ENCODE measurements around the gene GLI3. TPM values are rescaled to one million over a fixed set of nuclear protein-coding genes. Genes with fewer than 3 reads are reported as not detected.
A peak's percentile ranks its signal among the peaks of the same experiment; 100 is the strongest.

Gene GLI3
- total RNA-seq, 1 donor from 2014 or later, result 15.0 TPM

DNA sequence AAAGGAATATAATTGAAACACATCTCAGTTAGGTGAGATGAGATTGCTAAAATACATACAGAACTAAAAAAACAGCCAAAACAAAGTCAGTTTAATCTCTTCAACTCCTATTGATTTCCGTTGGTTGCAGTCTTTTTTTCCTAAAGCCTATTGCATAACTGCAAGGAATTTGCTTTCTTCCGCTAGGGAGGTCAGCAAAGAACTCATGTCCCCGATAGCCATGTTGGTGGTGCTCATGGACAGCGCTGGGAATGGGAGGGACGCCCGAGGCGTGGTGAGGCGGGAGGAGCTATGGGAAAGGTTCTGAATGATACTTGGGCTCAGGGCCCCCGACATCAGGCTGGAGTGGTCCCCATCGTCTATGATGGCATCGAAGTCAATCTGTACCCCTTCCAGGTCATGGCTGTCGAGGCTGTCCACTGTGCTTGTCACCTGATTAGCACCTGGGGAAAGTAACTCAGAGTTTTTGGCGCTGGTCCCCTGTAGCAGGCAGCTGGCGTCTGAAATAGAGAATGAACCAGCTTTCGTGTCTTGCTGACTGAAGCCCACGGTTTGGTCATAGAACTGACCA is 272.7 kb downstream of the GLI3 start:
- ATAC-seq, result no peak

GRCh38 chr7:41956705-41957104 is 280.3 kb downstream of the GLI3 start:
- peak; percentile 28 for ATAC-seq

- ATAC-seq, result peak; percentile 87
These were observed 280.9 kb downstream of the GLI3 start for GRCh38 chr7:41955893-41956675.

DNA sequence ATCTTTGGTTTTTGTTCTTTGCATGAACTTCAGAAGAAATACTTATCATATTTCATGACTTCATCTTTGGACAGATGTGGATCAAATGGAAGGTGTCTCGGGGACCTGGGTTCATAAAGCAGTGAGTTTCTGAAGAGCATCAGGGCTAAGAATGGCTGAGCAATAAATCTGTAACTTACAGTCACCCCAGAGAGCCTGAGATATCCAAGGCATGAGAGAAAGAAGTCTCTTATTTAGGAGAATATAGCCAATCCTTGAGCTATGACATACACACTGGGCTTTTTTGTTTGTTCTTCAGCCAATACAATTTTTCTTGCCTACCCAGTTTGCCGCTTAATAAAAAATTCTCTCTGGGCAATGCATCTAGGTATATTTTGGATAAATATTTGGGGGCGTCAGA is 281.6 kb downstream of the GLI3 start:
- ATAC-seq, result no peak

- no peak for ATAC-seq
These were observed 282.0 kb downstream of the GLI3 start for GRCh38 chr7:41954976-41955375.

GRCh38 chr7:41948503-41948902 is 288.5 kb downstream of the GLI3 start:
- no peak for ATAC-seq

GRCh38 chr7:41943094-41943577 is 293.9 kb downstream of the GLI3 start:
- ATAC-seq, result peak; percentile 83

- ATAC-seq, result no peak
These were observed 294.4 kb downstream of the GLI3 start for GRCh38 chr7:41942468-41943093.

GRCh38 chr7:41940760-41941343 is 296.2 kb downstream of the GLI3 start:
- ATAC-seq, result peak; percentile 83

DNA sequence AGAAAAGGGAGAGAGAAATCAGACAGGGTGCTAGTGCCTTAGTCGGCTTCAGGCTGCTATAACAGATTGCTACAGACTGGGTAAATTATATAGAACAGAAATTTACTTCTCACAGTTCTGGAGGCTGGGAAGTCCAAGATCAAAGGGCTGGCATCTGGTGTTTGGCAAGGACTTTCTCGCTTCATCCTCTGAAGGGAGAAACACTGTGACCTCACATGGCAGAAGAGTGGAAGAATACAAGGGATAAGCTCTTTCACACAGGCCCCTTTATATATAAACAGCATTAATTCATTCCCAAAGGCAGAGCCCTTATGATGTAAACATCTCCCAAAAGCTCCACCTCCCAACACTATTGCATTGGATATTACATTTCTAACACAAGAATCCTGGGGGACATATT is 298.6 kb downstream of the GLI3 start:
- ATAC-seq, result no peak

DNA sequence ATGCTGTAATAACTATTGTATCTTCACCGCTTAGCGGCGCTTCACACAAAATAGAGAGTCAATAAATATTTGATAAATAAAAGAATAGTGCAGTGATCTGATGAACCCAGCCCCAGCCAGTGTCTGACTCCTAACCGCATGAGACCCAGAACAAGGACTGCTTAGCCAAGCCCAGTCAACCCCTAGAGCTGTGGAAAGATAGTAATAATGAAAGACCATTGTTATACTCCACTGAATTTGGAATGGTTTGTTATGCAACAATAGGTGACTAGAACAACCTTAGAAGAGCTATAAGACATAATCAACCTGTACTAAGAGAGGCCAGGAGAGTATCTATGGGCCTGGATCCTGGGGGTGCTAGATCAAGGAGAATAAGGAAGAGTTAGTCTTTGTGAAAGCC is 303.6 kb downstream of the GLI3 start:
- ATAC-seq, result no peak

DNA sequence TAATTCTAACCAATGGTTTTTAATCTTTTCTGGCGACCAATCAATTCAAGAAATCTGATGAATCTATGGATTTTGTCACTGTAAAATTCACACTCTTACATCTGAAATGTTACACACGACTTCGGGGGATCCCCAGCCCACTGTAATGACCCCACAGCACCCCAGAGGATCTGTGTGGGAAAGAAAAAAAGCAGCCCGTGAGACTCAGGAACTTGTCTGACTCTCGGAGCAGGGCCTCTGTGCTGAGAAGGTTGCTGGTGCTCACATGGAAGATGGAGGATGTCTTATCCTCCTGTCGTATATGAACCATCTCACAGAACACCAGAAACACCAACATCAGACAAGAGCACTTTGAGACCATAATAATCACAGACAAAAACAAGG is 305.8 kb downstream of the GLI3 start:
- no peak for ATAC-seq

DNA sequence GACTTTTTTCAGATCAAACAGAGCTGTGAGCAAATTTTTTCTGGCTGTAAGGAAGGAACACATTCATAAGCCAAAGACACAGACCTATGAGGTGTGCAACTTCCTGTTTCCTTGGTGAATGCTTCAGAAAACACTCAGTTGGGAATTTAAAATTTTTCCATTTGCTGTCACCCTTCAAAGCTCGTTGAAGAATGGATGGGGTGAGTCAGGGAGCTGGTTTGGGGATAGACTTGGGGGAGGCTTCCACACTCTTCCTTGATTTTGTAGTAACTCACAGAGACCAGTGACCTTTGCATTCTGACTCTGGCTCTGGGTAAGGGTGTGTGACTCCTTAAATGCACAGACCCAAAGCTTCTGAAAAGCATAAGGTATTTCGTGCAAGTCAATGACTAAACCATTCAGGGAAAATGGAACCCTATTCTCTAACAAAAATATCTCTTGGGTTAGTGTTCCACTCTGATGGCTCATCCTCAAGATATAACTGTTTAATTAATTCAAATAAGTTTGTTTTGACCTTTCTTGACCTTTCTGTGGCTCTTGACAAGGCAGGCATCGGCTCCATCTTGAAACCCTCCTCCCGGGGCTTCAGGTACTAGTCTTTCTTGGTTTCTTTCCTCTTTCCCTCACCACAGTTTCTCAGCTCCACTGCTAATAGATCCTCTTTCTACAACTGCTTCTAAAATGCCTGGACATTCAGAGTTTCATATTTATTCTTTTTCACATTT is 306.3 kb downstream of the GLI3 start:
- no peak for ATAC-seq

GRCh38 chr7:41928781-41929180 is 308.2 kb downstream of the GLI3 start:
- ATAC-seq, result no peak

GRCh38 chr7:41928166-41928565 is 308.8 kb downstream of the GLI3 start:
- ATAC-seq, result no peak

DNA sequence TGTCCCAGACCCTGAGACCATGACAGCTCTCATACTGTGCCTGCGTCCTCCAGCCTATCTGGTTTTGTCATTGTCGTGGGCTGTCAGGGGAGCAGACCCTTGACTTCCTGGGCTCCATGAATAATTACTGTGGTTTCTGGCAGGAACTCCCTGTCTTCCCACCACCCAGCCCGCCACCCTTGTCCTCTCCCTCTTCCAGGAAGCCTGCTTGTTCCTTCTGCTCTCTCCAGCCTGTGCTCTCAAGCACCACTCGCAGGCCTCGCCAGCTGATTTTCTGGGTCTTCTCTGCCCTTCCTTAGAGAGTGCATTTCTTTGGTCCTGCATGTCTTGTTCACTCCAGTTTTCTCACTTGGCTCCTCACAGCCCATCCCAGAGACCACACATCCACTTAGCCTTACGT is 309.6 kb downstream of the GLI3 start:
- ATAC-seq, result no peak

DNA sequence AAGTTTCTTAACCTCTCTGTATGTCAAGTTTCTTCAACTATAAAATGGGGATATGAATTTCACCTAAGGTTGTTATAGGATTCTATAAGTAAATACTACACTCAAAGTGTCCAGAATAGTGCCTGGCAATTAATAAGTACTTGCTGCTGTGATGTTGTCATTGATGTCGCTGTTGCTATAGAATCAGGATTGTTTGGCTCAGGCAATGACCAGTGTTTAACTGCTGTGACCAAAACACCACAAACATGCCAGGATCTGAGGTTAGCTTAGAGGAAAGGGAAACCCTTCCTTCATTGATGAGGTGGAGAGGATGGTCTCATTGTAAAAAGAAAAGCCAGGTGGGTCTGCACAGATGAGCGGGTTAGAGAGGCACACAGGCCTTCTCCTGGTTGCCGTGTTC is 311.1 kb downstream of the GLI3 start:
- ATAC-seq, result no peak

GRCh38 chr7:41924796-41925195 is 312.2 kb downstream of the GLI3 start:
- no peak for ATAC-seq

GRCh38 chr7:41922373-41922772 is 314.6 kb downstream of the GLI3 start:
- no peak for ATAC-seq

DNA sequence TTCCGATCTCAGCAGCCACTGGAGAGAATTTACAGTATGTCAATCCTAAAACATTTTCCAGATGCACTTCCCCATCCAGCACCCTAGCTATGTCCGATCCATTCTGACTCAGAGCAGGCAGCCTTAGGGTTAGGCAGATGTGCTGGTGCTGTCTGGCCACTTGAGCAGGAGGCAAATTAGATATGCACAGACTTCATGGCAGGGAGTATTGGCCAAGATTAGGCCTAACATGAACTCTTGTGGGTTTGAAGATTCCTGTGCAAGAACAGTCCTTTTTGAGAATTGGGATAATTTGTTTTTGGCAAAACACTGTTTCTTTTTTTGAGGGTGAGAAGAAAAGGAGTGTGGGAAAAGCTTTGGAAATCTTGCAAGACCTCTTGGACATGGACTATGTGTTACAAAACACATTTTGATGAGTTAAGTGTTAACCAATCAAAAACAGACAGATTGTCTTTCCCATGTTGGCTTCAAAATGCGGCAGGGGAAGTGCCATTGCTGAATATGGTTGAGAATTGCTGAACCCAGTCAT is 315.5 kb downstream of the GLI3 start:
- no peak for ATAC-seq

DNA sequence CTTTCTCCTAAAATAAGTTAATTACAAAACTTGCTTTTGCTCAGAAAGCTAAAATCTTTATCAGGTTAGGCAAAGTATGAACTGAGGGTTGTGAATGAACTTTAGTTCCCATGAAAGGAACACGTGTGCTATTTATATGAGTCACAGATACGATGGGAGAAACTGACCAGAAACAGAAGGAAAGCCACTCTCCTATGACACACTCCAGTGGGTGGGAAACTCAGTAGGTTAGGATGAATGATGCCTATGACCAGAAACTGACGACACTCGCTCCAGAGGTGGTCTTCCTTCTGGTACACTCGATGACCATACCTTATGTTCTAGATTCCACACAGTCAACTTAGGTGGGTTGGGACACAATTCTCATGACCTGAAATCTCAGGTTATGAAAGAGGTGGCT is 318.4 kb downstream of the GLI3 start:
- ATAC-seq, result no peak

DNA sequence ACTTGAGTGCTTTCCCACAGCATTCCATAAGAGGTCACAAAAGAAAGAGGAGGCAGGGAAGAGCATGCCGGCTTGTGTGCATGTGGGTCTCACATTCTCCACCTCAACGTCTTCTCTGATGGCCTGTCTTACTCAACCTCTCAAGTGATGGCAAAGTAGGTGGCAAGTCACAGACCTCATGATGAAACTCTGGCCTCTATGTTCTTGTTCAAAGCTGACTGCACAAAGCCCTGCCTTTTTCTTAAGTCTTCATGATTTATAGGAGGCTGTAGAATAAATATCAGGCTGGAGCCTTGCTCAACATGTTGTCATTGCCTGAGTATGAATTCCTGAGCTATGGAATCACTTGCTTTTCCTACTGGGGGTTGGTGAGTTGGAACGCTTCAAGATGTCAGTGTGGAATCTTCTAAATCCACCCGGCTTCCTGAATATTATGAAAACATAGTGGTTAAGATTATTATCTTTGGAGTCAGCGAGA is 320.5 kb downstream of the GLI3 start:
- no peak for ATAC-seq

Measured in esophagus mucosa (tissue), 1 donor.